HEK293 (cell line): ENCODE measurements around the gene GEMIN7.

ENCODE experiments used
- BCL11B ChIP-seq: fragments of 450-650 bp; formaldehyde crosslinking; IDR thresholded peaks from 2 replicates; pipeline ENCODE4 v1.5.1; 2016; ENCODE audit warnings: low read depth, missing biosample characterization, missing genetic modification characterization
- HOXD13 ChIP-seq: sonication (generic); formaldehyde crosslinking; IDR thresholded peaks from 2 replicates; pipeline ENCODE4 v1.8.0; 2022; ENCODE audit warnings: missing genetic modification reagents, borderline replicate concordance
- KLF7 ChIP-seq: fragments of 450-650 bp; formaldehyde crosslinking; IDR thresholded peaks from 2 replicates; pipeline ENCODE4 v1.5.1; 2016; ENCODE audit warnings: missing biosample characterization, missing genetic modification characterization, borderline replicate concordance
- MYNN ChIP-seq: fragments of 450-650 bp; formaldehyde crosslinking; IDR thresholded peaks from 2 replicates; pipeline ENCODE4 v1.5.1; 2016; ENCODE audit warnings: missing biosample characterization, missing genetic modification characterization, borderline replicate concordance
- PRDM2 ChIP-seq: fragments of 450-650 bp; formaldehyde crosslinking; IDR thresholded peaks from 2 replicates; pipeline ENCODE4 v1.5.1; 2016; ENCODE audit warnings: missing biosample characterization, missing genetic modification characterization, borderline replicate concordance
- TCF7L2 ChIP-seq: IDR thresholded peaks from 2 replicates; pipeline ENCODE4 v1.6.1; 2011; ENCODE audit warnings: low read depth, mild to moderate bottlenecking, inconsistent platforms, low read length, moderate library complexity, borderline replicate concordance
- YY2 ChIP-seq: fragments of 450-650 bp; formaldehyde crosslinking; IDR thresholded peaks from 2 replicates; pipeline ENCODE4 v1.5.1; 2016; ENCODE audit warnings: missing biosample characterization, missing genetic modification characterization
- ZBTB20 ChIP-seq: fragments of 450-650 bp; formaldehyde crosslinking; IDR thresholded peaks from 2 replicates; pipeline ENCODE4 v1.5.1; 2016; ENCODE audit warnings: missing biosample characterization, missing genetic modification characterization
- ZBTB7A ChIP-seq: fragments of 450-650 bp; formaldehyde crosslinking; IDR thresholded peaks from 2 replicates; pipeline ENCODE4 v1.5.1; 2016; ENCODE audit warnings: low read depth, missing biosample characterization, missing genetic modification characterization
- ZNF114 ChIP-seq: fragments of 450-650 bp; formaldehyde crosslinking; IDR thresholded peaks from 2 replicates; pipeline ENCODE4 v1.5.0; 2017; ENCODE audit warnings: missing biosample characterization, missing genetic modification characterization
- ZNF121 ChIP-seq: fragments of 450-650 bp; formaldehyde crosslinking; IDR thresholded peaks from 2 replicates; pipeline ENCODE4 v1.5.1; 2016; ENCODE audit warnings: missing biosample characterization, missing genetic modification characterization
- ZNF138 ChIP-seq: fragments of 450-650 bp; formaldehyde crosslinking; IDR thresholded peaks from 2 replicates; pipeline ENCODE4 v1.5.1; 2016; ENCODE audit warnings: missing biosample characterization, missing genetic modification characterization, borderline replicate concordance
- ZNF155 ChIP-seq: fragments of 450-650 bp; formaldehyde crosslinking; IDR thresholded peaks from 2 replicates; pipeline ENCODE4 v1.5.1; 2016; ENCODE audit warnings: missing biosample characterization, missing genetic modification characterization
- ZNF2 ChIP-seq: fragments of 450-650 bp; formaldehyde crosslinking; IDR thresholded peaks from 2 replicates; pipeline ENCODE4 v1.5.1; 2016; ENCODE audit warnings: missing biosample characterization, missing genetic modification characterization
- ZNF248 ChIP-seq: fragments of 450-650 bp; formaldehyde crosslinking; IDR thresholded peaks from 2 replicates; pipeline ENCODE4 v1.5.1; 2017; ENCODE audit warnings: missing biosample characterization, missing genetic modification characterization
- ZNF280D ChIP-seq: fragments of 450-650 bp; formaldehyde crosslinking; IDR thresholded peaks from 2 replicates; pipeline ENCODE4 v1.5.1; 2016; ENCODE audit warnings: missing biosample characterization, missing genetic modification characterization
- ZNF404 ChIP-seq: fragments of 450-650 bp; formaldehyde crosslinking; IDR thresholded peaks from 2 replicates; pipeline ENCODE4 v1.5.1; 2017; ENCODE audit warnings: missing biosample characterization, missing genetic modification characterization
- ZNF423 ChIP-seq: fragments of 450-650 bp; formaldehyde crosslinking; IDR thresholded peaks from 2 replicates; pipeline ENCODE4 v1.5.1; 2016; ENCODE audit warnings: missing biosample characterization, missing genetic modification characterization
- ZNF426 ChIP-seq: fragments of 450-650 bp; formaldehyde crosslinking; IDR thresholded peaks from 2 replicates; pipeline ENCODE4 v1.5.1; 2017; ENCODE audit warnings: missing biosample characterization, missing genetic modification characterization, mild to moderate bottlenecking, inconsistent platforms, moderate library complexity
- ZNF48 ChIP-seq: fragments of 450-650 bp; formaldehyde crosslinking; IDR thresholded peaks from 2 replicates; pipeline ENCODE4 v1.5.1; 2016; ENCODE audit warnings: missing biosample characterization, missing genetic modification characterization
- ZNF488 ChIP-seq: fragments of 450-650 bp; formaldehyde crosslinking; IDR thresholded peaks from 2 replicates; pipeline ENCODE4 v1.5.1; 2016; ENCODE audit warnings: missing biosample characterization, missing genetic modification characterization
- ZNF501 ChIP-seq: fragments of 450-650 bp; formaldehyde crosslinking; IDR thresholded peaks from 2 replicates; pipeline ENCODE4 v1.5.1; 2016; ENCODE audit warnings: missing biosample characterization, missing genetic modification characterization
- ZNF561 ChIP-seq: fragments of 450-650 bp; IDR thresholded peaks from 2 replicates; pipeline ENCODE4 v1.5.1; 2018; ENCODE audit warnings: missing biosample characterization, missing genetic modification characterization, borderline replicate concordance
- ZNF626 ChIP-seq: fragments of 450-650 bp; sonication (Bioruptor Pico); formaldehyde crosslinking; IDR thresholded peaks from 2 replicates; pipeline ENCODE4 v1.5.1; 2018; ENCODE audit warnings: missing biosample characterization, missing genetic modification characterization, inconsistent platforms
- ZNF677 ChIP-seq: fragments of 450-650 bp; IDR thresholded peaks from 2 replicates; pipeline ENCODE4 v1.5.0; 2018; ENCODE audit warnings: missing biosample characterization, mild to moderate bottlenecking, missing genetic modification characterization, moderate library complexity
- ZNF768 ChIP-seq: fragments of 450-650 bp; formaldehyde crosslinking; IDR thresholded peaks from 2 replicates; pipeline ENCODE4 v1.5.1; 2018; ENCODE audit warnings: missing biosample characterization, mild to moderate bottlenecking, missing genetic modification characterization
- ZNF843 ChIP-seq: fragments of 450-650 bp; formaldehyde crosslinking; IDR thresholded peaks from 2 replicates; pipeline ENCODE4 v1.5.1; 2016; ENCODE audit warnings: missing biosample characterization, missing genetic modification characterization
- ZSCAN23 ChIP-seq: fragments of 450-650 bp; formaldehyde crosslinking; IDR thresholded peaks from 2 replicates; pipeline ENCODE4 v1.5.1; 2016; ENCODE audit warnings: missing biosample characterization, missing genetic modification characterization
- ZSCAN4 ChIP-seq: fragments of 450-650 bp; formaldehyde crosslinking; IDR thresholded peaks from 2 replicates; pipeline ENCODE4 v1.5.1; 2017; ENCODE audit warnings: missing biosample characterization, missing genetic modification characterization

GEMIN7 gene

GRCh38 chr19:45079063-45079910 is at the start of gene GEMIN7 (continued):
- TF ChIP-seq KLF7 (tag by site-specific recombination) (no peak; the same call in 1 of the 2 replicates), ZNF677 (tag by site-specific recombination) (peak; percentile 76), PRDM2 (tag by site-specific recombination) (no peak), ZNF248 (tag by site-specific recombination) (no peak), ZNF2 (no peak), ZNF501 (no peak), ZSCAN4 (tag by site-specific recombination) (peak; percentile 47; the same call in 1 of the 2 replicates), BCL11B (tag by site-specific recombination) (no peak), ZSCAN23 (tag by site-specific recombination) (no peak), ZNF488 (no peak), ZNF426 (tag by site-specific recombination) (no peak), ZNF561 (tag by site-specific recombination) (peak; percentile 96), ZNF843 (tag by site-specific recombination) (0 out of 2 replicates have a peak, but pooled peaks have one; percentile 45), ZNF138 (no peak), ZNF768 (no peak), ZBTB20 (tag by site-specific recombination) (peak; percentile 78), YY2 (tag by site-specific recombination) (peak; percentile 53), ZNF114 (tag by site-specific recombination) (no peak), ZNF404 (tag by site-specific recombination) (no peak), MYNN (tag by site-specific recombination) (no peak), ZNF423 (tag by site-specific recombination) (no peak), ZNF280D (no peak), ZNF626 (tag by site-specific recombination) (peak; percentile 94), HOXD13 (CRISPR knock-in tag) (no peak), ZBTB7A (tag by site-specific recombination) (peak; percentile 82), TCF7L2 (no peak), ZNF155 (no peak), ZNF121 (tag by site-specific recombination) (0 out of 2 replicates have a peak, but pooled peaks have one; percentile 41), ZNF48 (no peak)
